ENCODE results near the gene FHOD3. TPM values are rescaled to one million over a fixed set of nuclear protein-coding genes. Genes with fewer than 3 reads are reported as not detected.

Gene FHOD3
- total RNA-seq, 4 donors from 2014 or later: 24.1 to 51.4 (median 33.8) TPM

DNA sequence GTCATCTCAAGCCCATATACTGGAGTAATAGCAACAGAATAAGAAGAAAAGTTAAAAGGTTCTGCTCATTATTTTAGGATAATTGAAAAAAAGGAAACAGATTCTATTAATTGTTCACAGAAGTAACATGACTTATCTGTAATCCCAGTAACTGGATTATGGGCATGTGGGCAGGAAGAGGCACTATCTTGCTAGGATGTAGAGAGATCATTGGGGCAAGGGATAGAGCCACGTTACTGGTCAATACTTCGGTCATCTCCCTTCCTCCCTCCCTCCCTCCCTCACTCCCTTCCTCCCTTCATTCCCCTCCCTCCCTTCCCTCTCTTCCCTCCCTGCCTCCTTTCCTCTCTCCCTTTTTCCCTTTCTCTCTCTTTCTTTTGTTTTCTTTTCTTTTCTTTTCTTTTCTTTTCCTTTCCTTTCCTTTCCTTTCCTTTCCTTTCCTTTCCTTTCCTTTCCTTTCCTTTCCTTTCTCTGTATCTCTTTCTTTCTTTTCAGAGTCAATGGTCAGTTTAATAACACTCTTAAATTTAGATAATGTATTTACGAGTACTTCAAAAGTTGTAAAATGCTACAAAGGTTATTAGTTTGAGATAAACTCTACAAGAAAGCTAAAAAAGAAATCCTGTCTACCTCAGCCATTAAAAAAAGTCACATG is 82.8 kb downstream of the FHOD3 start:
- TF ChIP-seq POLR2A (IDR thresholded peaks at IDR 0.05; ENCODE audit: low read depth): no peak
- no peak for TF ChIP-seq POLR2AphosphoS5 (IDR thresholded peaks at IDR 0.05)
- TF ChIP-seq EP300 (IDR thresholded peaks at IDR 0.05): no peak
- no peak for TF ChIP-seq CTCF (IDR thresholded peaks at IDR 0.05)
- no peak for DNase-seq (ENCODE audit: extremely low spot score)
- intact Hi-C loops (cut with DNase I): no loop called here
- no peak overlapping the region for H3K27ac ChIP-seq (replicated peaks in 1 of 4)
- H3K36me3 ChIP-seq: no peaks in the 10 kb centered on the region
- 91% methylated on average over 3 of the region's 3 CpGs for WGBS
- no peaks in the 10 kb centered on the region for H3K9me3 ChIP-seq
- H3K27me3 ChIP-seq: no peaks in the 10 kb centered on the region
- no peak overlapping the region for H3K4me3 ChIP-seq
- H3K4me1 ChIP-seq: peaks cover 0 to 13% (median 7%) of the 10 kb centered on the region in 4 donors

DNA sequence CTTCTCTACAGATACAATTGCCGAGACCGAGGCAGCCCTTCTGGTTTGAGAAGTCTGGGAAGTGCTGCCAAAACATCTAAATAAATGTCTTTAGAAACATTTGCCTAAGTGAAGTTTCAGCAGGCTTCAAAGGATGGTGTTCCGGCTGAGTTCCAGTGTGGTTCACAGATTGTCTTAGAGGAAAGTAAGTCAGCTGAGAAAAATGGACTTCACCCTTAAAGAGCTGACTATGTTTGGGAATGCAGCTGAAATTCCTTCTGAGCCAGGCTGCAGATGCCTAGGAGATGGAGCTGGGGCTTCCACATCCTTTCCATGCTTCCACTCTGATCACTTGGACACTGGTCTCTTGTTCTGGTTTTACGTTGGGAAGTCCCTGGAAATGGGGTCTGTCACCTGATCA is 83.6 kb downstream of the FHOD3 start:
- 57% methylated on average over 4 of the region's 4 CpGs for WGBS
- intact Hi-C loops (cut with DNase I): no loop called here
- no peaks in the 10 kb centered on the region for H3K27me3 ChIP-seq
- no peaks in the 10 kb centered on the region for H3K9me3 ChIP-seq
- no peak for DNase-seq (ENCODE audit: extremely low spot score)
- peaks cover 0 to 13% (median 7%) of the 10 kb centered on the region in 4 donors for H3K4me1 ChIP-seq
- TF ChIP-seq CTCF (IDR thresholded peaks at IDR 0.05): no peak
- TF ChIP-seq POLR2A (IDR thresholded peaks at IDR 0.05; ENCODE audit: low read depth): no peak
- no peak for TF ChIP-seq POLR2AphosphoS5 (IDR thresholded peaks at IDR 0.05)
- TF ChIP-seq EP300 (IDR thresholded peaks at IDR 0.05): no peak
- no peaks in the 10 kb centered on the region for H3K36me3 ChIP-seq
- no peak overlapping the region for H3K4me3 ChIP-seq
- H3K27ac ChIP-seq (replicated peaks in 1 of 4): no peak overlapping the region

GRCh38 chr18:36382854-36383253 is 85.3 kb downstream of the FHOD3 start:
- WGBS: 74% methylated on average over 4 of the region's 5 CpGs
- TF ChIP-seq POLR2A (IDR thresholded peaks at IDR 0.05; ENCODE audit: low read depth) (no peak), CTCF (IDR thresholded peaks at IDR 0.05) (no peak)
- H3K4me1 ChIP-seq: peaks cover 0 to 13% (median 7%) of the 10 kb centered on the region in 4 donors
- no peak overlapping the region for H3K4me3 ChIP-seq
- no peak for DNase-seq (ENCODE audit: extremely low spot score)
- no peaks in the 10 kb centered on the region for H3K27me3 ChIP-seq
- intact Hi-C loops (cut with DNase I): no loop called here
- H3K27ac ChIP-seq (replicated peaks in 1 of 4): no peak overlapping the region
- no peaks in the 10 kb centered on the region for H3K9me3 ChIP-seq
- no peaks in the 10 kb centered on the region for H3K36me3 ChIP-seq

DNA sequence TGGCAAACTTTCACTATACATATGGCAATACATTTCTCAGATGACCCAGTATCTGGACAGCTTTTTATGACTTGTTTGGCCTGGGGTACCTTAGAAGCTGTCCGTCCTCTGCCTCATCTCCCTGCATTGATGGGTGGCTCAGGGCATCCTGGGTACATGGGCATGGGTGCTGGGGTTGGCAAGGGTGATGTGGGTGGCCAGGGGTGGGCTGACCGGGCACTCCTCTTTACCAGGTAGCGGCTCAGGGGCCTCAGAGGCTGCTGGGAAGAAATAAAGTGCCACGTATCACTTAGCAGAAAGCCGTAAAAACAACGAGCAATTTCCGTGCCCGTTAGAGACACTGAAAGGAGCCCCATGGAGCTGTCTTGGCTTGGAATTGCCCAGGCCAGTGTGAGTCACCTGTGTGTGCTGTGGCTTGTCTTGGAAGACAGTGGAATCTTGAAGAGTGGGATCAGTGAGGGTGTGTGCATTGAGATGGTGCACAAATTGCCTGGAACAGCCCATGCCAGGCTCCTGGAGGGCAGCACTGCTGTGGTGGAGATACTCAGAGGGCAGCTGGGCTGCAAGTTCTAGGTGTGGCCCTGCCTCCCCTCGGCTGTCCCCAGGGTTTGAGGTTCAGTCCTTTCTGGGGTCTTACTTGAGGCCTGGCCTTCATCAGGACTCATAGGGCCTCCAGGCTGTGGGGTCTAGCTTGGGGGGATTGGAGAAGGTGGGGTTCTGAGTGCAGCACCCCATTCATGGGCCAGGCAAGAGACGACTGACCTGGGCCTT is 88.8 kb downstream of the FHOD3 start:
- no peak for DNase-seq (ENCODE audit: extremely low spot score)
- Histone ChIP-seq H3K27ac (replicated peaks in 1 of 4) (no peak overlapping the region), H3K4me1 (peaks cover 0 to 13% (median 2%) of the 10 kb centered on the region in 4 donors), H3K9me3 (no peaks in the 10 kb centered on the region), H3K4me3 (no peak overlapping the region), H3K27me3 (no peaks in the 10 kb centered on the region), H3K36me3 (no peaks in the 10 kb centered on the region)
- 79% methylated on average over 10 of the region's 10 CpGs for WGBS
- TF ChIP-seq EP300 (IDR thresholded peaks at IDR 0.05) (no peak), POLR2AphosphoS5 (IDR thresholded peaks at IDR 0.05) (no peak), POLR2A (IDR thresholded peaks at IDR 0.05; ENCODE audit: low read depth) (no peak), CTCF (IDR thresholded peaks at IDR 0.05) (no peak)
- intact Hi-C loops (cut with DNase I): no loop called here

All from esophagus muscularis mucosa (tissue), 4 donors.